H1 (cell line): ENCODE measurements around the gene STYXL1. TPM values are rescaled to one million over a fixed set of nuclear protein-coding genes. Genes with fewer than 3 reads are reported as not detected.

Experiments
- JUN ChIP-seq: IDR thresholded peaks from 2 replicates; pipeline ENCODE4 v1.6.1; 2011; ENCODE audit warnings: low read depth, mild to moderate bottlenecking, improper control_type of control experiment, low read length
- polyA plus RNA-seq, 7 experiments: library from polyadenylated mRNA; depleted of rRNA in 3 of 7; stranded (reverse) in 5 of 7; unstranded in 2 of 7; fragments of >200 nt in 5 of 7; fragments of 200-250 nt in 2 of 7; gene quantifications; 1 replicate in 5 of 7; 2 replicates in 1 of 7; 4 replicates in 1 of 7; pipeline versions ENCODE4 v1.2.1 to v1.2.3, GENCODE V29; 2011 to 2013; ENCODE audit warnings: missing spikeins in 2 of 7, mixed read lengths in 2 of 7
- total RNA-seq: library from RNA; stranded (reverse); fragmentation: NEBNext Ultra II Directional; extraction: Animal tissue kit (Norgen Biotek cat#: 25700); gene quantifications from 2 replicates; pipeline ENCODE4 v1.2.1, GENCODE V29; 2021
- TF ChIP-seq, protein P1 (sequence below): fragments of 300-600 bp; sonication (generic); IDR thresholded peaks from 2 replicates; pipeline ENCODE4 v1.7.1; 2012; ENCODE audit warnings: low read length, moderate library complexity, mild to moderate bottlenecking, inconsistent platforms; ENCODE audit not compliant: insufficient replicate concordance

Gene STYXL1
- total and polyA plus RNA-seq, 2 of the 8 experiments (the other 6 are each of a cell fraction or from before 2014, with no cell fraction given) = 32.3 to 53.9 TPM

DNA sequence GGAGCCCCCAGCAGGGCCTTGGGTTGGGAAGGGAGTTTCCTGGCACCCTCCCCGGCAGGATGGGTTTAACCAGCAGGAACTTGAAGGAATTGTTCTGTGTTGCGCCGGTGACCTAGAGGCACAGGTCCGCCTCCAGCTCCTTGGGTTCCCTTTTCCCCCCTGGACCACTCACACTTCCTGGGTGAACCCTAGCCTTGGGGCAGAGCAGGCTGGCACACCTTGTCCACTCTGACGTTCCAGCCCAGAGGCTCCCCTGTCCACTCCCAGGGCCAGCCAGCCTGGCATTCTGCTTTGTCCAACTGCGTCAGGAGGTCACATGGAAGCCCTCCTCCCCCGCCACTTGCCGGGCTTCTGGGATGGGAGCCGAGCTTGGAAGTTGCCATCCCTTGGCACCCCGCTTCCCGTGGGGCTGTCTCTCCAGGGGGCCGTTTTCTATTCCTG, 79.2 kb downstream of the STYXL1 start (continued):
- TF ChIP-seq JUN = no peak
- TF ChIP-seq, protein P1, sequence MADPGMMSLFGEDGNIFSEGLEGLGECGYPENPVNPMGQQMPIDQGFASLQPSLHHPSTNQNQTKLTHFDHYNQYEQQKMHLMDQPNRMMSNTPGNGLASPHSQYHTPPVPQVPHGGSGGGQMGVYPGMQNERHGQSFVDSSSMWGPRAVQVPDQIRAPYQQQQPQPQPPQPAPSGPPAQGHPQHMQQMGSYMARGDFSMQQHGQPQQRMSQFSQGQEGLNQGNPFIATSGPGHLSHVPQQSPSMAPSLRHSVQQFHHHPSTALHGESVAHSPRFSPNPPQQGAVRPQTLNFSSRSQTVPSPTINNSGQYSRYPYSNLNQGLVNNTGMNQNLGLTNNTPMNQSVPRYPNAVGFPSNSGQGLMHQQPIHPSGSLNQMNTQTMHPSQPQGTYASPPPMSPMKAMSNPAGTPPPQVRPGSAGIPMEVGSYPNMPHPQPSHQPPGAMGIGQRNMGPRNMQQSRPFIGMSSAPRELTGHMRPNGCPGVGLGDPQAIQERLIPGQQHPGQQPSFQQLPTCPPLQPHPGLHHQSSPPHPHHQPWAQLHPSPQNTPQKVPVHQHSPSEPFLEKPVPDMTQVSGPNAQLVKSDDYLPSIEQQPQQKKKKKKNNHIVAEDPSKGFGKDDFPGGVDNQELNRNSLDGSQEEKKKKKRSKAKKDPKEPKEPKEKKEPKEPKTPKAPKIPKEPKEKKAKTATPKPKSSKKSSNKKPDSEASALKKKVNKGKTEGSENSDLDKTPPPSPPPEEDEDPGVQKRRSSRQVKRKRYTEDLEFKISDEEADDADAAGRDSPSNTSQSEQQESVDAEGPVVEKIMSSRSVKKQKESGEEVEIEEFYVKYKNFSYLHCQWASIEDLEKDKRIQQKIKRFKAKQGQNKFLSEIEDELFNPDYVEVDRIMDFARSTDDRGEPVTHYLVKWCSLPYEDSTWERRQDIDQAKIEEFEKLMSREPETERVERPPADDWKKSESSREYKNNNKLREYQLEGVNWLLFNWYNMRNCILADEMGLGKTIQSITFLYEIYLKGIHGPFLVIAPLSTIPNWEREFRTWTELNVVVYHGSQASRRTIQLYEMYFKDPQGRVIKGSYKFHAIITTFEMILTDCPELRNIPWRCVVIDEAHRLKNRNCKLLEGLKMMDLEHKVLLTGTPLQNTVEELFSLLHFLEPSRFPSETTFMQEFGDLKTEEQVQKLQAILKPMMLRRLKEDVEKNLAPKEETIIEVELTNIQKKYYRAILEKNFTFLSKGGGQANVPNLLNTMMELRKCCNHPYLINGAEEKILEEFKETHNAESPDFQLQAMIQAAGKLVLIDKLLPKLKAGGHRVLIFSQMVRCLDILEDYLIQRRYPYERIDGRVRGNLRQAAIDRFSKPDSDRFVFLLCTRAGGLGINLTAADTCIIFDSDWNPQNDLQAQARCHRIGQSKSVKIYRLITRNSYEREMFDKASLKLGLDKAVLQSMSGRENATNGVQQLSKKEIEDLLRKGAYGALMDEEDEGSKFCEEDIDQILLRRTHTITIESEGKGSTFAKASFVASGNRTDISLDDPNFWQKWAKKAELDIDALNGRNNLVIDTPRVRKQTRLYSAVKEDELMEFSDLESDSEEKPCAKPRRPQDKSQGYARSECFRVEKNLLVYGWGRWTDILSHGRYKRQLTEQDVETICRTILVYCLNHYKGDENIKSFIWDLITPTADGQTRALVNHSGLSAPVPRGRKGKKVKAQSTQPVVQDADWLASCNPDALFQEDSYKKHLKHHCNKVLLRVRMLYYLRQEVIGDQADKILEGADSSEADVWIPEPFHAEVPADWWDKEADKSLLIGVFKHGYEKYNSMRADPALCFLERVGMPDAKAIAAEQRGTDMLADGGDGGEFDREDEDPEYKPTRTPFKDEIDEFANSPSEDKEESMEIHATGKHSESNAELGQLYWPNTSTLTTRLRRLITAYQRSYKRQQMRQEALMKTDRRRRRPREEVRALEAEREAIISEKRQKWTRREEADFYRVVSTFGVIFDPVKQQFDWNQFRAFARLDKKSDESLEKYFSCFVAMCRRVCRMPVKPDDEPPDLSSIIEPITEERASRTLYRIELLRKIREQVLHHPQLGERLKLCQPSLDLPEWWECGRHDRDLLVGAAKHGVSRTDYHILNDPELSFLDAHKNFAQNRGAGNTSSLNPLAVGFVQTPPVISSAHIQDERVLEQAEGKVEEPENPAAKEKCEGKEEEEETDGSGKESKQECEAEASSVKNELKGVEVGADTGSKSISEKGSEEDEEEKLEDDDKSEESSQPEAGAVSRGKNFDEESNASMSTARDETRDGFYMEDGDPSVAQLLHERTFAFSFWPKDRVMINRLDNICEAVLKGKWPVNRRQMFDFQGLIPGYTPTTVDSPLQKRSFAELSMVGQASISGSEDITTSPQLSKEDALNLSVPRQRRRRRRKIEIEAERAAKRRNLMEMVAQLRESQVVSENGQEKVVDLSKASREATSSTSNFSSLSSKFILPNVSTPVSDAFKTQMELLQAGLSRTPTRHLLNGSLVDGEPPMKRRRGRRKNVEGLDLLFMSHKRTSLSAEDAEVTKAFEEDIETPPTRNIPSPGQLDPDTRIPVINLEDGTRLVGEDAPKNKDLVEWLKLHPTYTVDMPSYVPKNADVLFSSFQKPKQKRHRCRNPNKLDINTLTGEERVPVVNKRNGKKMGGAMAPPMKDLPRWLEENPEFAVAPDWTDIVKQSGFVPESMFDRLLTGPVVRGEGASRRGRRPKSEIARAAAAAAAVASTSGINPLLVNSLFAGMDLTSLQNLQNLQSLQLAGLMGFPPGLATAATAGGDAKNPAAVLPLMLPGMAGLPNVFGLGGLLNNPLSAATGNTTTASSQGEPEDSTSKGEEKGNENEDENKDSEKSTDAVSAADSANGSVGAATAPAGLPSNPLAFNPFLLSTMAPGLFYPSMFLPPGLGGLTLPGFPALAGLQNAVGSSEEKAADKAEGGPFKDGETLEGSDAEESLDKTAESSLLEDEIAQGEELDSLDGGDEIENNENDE = no peak
- TF ChIP-seq, all 59 proteins: peak for 0
